HFFc6 (cell line): ENCODE measurements around the gene MYL6B. TPM values are rescaled to one million over a fixed set of nuclear protein-coding genes. Genes with fewer than 3 reads are reported as not detected.

Experiments used
- DNase-seq: peaks from one replicate; pipeline ENCODE4 v3.0.0-alpha.2; 2018
- H3K27ac Mint-ChIP-seq: 2 replicates; pipeline ENCODE4 v1.8.0; 2020; ENCODE audit warnings: mild to moderate bottlenecking, mixed read lengths
- H3K27me3 Mint-ChIP-seq: 2 replicates; pipeline ENCODE4 v1.8.0; 2021; ENCODE audit warnings: mild to moderate bottlenecking, moderate library complexity, mixed read lengths; ENCODE audit not compliant: insufficient read depth
- H3K36me3 Mint-ChIP-seq: 2 replicates; pipeline ENCODE4 v1.8.0; 2021; ENCODE audit warnings: low read depth, mixed read lengths
- H3K4me1 Mint-ChIP-seq: 2 replicates; pipeline ENCODE4 v1.8.0; 2020; ENCODE audit warnings: low read depth, mixed read lengths
- H3K4me3 Mint-ChIP-seq: 2 replicates; pipeline ENCODE4 v1.8.0; 2020; ENCODE audit warnings: mild to moderate bottlenecking, moderate library complexity, mixed read lengths
- H3K9me3 Mint-ChIP-seq: 2 replicates; pipeline ENCODE4 v1.8.0; 2020; ENCODE audit warnings: mild to moderate bottlenecking, mixed read lengths
- total RNA-seq, 6 experiments: library from RNA; stranded (reverse); fragmentation: NEBNext Ultra II Directional; extraction: Animal tissue kit (Norgen Biotek cat#: 25700); gene quantifications; 2 replicates in 1 of 6; 3 replicates in 5 of 6; pipeline ENCODE4 v1.2.3, GENCODE V29; 2021
- TF ChIP-seq, protein P1 (sequence below): fragments of 200-600 bp; sonication (generic); IDR thresholded peaks from 2 replicates; pipeline ENCODE4 v1.5.0; 2021; ENCODE audit warnings: antibody characterized with exemption, mild to moderate bottlenecking

MYL6B gene
- total RNA-seq, 6 experiments from 2014 or later: 84.5 to 119 (median 108) TPM

DNA sequence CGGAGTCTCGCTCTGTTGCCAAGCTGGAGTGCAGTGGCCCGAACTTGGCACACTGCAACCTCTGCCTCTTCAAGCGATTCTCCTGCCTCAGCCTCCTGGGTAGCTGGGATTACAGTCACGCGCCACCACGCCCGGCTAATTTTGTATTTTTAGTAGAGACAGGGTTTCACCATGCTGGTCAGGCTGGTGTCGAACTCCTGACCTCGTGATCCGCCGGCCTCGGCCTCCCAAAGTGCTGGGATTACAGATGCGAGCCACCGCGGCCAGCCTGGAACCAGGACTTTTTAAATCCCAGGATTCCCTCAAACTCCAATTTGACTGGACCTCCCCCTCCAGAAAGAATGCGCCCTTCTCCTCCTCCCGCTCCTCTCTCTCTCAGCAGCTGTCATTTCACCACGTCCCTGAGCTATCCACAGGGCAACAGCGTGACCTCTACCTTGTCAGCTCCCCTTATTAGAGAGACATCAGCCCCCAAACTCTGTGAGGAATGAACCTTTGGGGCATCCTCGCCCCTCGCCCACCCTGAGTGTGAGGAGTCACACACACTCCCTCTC is 22.4 kb upstream of the MYL6B start:
- TF ChIP-seq, protein P1, sequence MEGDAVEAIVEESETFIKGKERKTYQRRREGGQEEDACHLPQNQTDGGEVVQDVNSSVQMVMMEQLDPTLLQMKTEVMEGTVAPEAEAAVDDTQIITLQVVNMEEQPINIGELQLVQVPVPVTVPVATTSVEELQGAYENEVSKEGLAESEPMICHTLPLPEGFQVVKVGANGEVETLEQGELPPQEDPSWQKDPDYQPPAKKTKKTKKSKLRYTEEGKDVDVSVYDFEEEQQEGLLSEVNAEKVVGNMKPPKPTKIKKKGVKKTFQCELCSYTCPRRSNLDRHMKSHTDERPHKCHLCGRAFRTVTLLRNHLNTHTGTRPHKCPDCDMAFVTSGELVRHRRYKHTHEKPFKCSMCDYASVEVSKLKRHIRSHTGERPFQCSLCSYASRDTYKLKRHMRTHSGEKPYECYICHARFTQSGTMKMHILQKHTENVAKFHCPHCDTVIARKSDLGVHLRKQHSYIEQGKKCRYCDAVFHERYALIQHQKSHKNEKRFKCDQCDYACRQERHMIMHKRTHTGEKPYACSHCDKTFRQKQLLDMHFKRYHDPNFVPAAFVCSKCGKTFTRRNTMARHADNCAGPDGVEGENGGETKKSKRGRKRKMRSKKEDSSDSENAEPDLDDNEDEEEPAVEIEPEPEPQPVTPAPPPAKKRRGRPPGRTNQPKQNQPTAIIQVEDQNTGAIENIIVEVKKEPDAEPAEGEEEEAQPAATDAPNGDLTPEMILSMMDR: no peak
- Mint-ChIP-seq H3K27me3 (peaks cover 2% of the 10 kb centered on the region; the same call in 1 of the 2 replicates), H3K4me1 (peaks cover 41% of the 10 kb centered on the region), H3K4me3 (peak overlapping the region; percentile 93), H3K9me3 (no peaks in the 10 kb centered on the region), H3K36me3 (peaks cover 40% of the 10 kb centered on the region), H3K27ac (peak overlapping the region; percentile 28)
- DNase-seq: no peak

DNA sequence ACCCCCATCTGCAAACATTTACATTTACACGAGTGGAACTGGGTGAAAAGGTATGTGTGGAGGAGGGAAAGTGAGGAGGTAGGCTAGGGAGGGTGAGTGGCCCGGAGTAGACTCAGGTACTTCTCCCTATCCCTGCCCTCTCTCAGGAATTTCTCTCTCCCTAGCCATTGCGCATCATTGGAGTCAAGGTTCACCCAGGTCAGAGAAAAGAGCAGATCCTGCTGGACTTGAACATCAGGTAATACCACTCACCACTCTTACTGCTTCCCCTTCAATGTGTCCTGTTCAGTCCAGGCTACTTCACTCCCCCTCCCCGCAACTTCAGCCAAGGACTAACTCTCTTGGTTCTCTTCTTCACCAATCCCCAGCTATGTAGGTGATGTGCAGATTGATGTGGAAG is 21.5 kb upstream of the MYL6B start:
- Mint-ChIP-seq H3K4me3 (peak overlapping the region; percentile 93), H3K9me3 (no peaks in the 10 kb centered on the region), H3K27me3 (peaks cover 2% of the 10 kb centered on the region; the same call in 1 of the 2 replicates), H3K27ac (peak overlapping the region; percentile 51), H3K36me3 (peaks cover 41% of the 10 kb centered on the region), H3K4me1 (peaks cover 40% of the 10 kb centered on the region)
- no peak for DNase-seq
- TF ChIP-seq, protein P1: no peak

DNA sequence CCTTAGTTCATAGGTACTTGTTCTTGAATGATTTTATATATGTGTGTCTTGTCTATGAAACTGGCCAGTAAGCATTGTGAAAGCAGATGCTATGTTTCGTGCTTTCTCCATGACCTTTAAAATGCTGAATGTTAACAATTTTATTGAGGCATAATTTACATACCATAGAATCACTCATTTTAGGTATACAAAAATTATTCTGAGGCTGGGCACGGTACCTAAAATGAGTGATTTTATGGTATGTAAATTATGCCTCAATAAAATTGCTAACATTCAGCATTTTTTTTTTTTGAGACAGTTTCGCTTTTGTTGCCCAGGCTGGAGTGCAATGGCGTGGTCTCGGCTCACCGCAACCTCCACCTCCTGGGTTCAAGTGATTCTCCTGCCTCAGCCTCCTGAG is 17.5 kb upstream of the MYL6B start:
- TF ChIP-seq, protein P1: no peak
- Mint-ChIP-seq H3K27ac (no peak overlapping the region), H3K4me1 (peaks cover 14% of the 10 kb centered on the region), H3K27me3 (peaks cover 2% of the 10 kb centered on the region; the same call in 1 of the 2 replicates), H3K36me3 (peaks cover 62% of the 10 kb centered on the region), H3K9me3 (no peaks in the 10 kb centered on the region), H3K4me3 (no peak overlapping the region)
- DNase-seq: no peak

DNA sequence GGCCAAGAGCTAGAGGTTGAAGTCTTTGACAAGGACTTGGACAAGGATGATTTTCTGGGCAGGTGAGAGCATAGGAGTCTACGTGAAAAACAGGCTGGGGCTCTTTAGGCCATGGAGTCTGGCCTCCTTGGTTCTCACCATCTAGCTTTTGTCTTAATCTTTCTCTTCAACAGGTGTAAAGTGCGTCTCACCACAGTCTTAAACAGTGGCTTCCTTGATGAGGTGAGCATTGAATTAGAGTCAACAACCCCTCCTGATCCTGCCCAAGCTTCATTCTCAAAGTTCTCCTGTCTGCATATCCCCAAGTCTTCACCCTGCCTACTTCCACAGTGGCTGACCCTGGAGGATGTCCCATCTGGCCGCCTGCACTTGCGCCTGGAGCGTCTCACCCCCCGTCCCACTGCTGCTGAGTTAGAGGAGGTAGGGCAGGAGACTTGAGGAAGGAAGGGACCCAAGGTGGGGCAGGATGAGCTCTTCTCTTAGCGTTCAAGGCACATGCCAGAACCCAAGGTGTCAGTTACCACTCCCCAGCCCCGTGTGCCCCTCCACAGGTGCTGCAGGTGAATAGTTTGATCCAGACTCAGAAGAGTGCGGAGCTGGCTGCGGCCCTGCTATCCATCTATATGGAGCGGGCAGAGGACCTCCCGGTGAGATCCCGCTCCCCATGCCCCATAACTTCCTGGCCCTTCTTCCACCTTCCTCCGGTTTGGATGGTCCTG is 14.4 kb upstream of the MYL6B start:
- Mint-ChIP-seq H3K27ac (no peak overlapping the region), H3K9me3 (no peaks in the 10 kb centered on the region), H3K4me1 (peaks cover 2% of the 10 kb centered on the region), H3K27me3 (peaks cover 2% of the 10 kb centered on the region; the same call in 1 of the 2 replicates), H3K4me3 (no peak overlapping the region), H3K36me3 (peaks cover 53% of the 10 kb centered on the region)
- no peak for DNase-seq
- TF ChIP-seq, protein P1: no peak

DNA sequence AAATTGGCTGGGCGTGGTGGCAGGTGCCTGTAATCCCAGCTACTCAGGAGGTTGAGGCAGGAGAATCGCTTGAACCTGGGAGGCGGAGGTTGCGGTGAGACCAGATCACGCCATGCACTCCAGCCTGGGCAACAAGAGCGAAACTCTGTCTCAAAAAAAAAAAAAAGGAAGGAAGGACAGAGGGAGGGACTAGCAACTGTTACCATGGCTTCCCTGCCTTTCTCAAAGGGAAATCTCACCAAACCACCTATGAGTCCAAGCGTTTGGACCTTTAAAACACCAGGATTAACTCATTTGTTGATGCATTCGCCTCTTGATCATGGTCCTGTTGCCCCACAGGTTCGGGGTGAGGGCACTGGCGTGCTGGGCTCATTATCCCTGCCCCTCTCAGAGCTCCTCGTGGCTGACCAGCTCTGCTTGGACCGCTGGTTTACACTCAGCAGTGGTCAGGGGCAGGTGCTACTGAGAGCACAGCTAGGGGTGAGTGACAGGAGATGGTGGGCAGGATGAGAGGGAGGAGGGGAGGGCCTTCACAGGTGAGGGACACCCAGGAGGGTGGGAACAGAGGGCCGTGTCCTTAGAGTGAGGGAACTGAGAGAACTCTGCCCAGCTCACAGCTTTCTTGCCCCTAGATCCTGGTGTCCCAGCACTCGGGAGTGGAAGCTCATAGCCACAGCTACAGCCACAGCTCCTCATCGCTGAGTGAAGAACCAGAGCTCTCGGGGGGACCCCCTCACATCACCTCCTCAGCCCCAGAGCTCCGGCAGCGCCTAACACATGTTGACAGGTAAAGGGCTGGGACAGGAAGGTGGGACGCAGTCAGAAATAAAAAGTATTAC is 10.2 kb upstream of the MYL6B start:
- Mint-ChIP-seq H3K9me3 (no peaks in the 10 kb centered on the region), H3K4me3 (no peak overlapping the region), H3K36me3 (peaks cover 47% of the 10 kb centered on the region), H3K27me3 (no peaks in the 10 kb centered on the region; the same call in 1 of the 2 replicates), H3K27ac (no peak overlapping the region), H3K4me1 (peaks cover 7% of the 10 kb centered on the region)
- TF ChIP-seq, protein P1: no peak
- no peak for DNase-seq
